Endothelial cell of umbilical vein (primary cell): Measurements from ENCODE around the gene CACNA2D2. TPM values are rescaled to one million over a fixed set of nuclear protein-coding genes. Genes with fewer than 3 reads are reported as not detected.

Experiments used
- BruUV-seq: library from RNA; stranded (reverse); fragments of 400-500 nt; replicated peaks from 2 replicates; lab custom pipeline; 2021; lab: Mats Ljungman, UMichigan
- CTCF ChIA-PET: fragments of 300-600, 350-600 bp; sonication (Branson Sonifier 250); formaldehyde crosslinking; loops from one replicate; lab custom pipeline; 2021; ENCODE audit warnings: antibody characterized with exemption, inconsistent platforms; lab: Charles Lee
- POLR2A ChIA-PET: fragments of 300-600, 350-600 bp; sonication (Branson Sonifier 250); formaldehyde crosslinking; loops from one replicate; lab custom pipeline; 2021; ENCODE audit warnings: antibody characterized with exemption, inconsistent platforms; lab: Charles Lee
- DNase-seq: peaks from one replicate; pipeline ENCODE4 v3.0.0-alpha.2; 2011; ENCODE audit warnings: low read depth, low spot score
- FAIRE-seq: peaks from 2 replicates; lab custom pipeline; 2011; peaks lifted over from hg19 to GRCh38; lab: Jason Lieb, UNC
- H2AFZ ChIP-seq: 2 replicates; pipeline ENCODE4 v1.6.0; 2012; ENCODE audit warnings: low read depth, low read length, control low read depth, inconsistent platforms
- H3K27ac ChIP-seq: 2 replicates; pipeline ENCODE4 v1.5.1; 2011; ENCODE audit warnings: low read depth, mild to moderate bottlenecking, control low read depth, low read length, moderate library complexity; ENCODE audit not compliant: insufficient read depth
- H3K27me3 ChIP-seq, 2 experiments: 2 replicates each; pipeline versions ENCODE4 v1.6.0 to v1.6.1; 2011; ENCODE audit warnings: low read length in 2 of 2, mixed read lengths in 1 of 2; ENCODE audit not compliant: control insufficient read depth in 2 of 2, insufficient read depth in 2 of 2
- H3K36me3 ChIP-seq, 2 experiments: 2 replicates in 1 of 2; 3 replicates in 1 of 2; pipeline ENCODE4 v1.5.1; 2011; ENCODE audit warnings: low read length in 2 of 2, mild to moderate bottlenecking in 1 of 2, moderate library complexity in 1 of 2; ENCODE audit not compliant: control insufficient read depth in 2 of 2, insufficient read depth in 2 of 2; ENCODE audit errors: extremely low read depth in 1 of 2
- H3K4me1 ChIP-seq: 3 replicates; pipeline ENCODE4 v1.5.1; 2011; ENCODE audit warnings: mild to moderate bottlenecking, low read length; ENCODE audit not compliant: control insufficient read depth, insufficient read depth; ENCODE audit errors: extremely low read depth
- H3K4me2 ChIP-seq: 2 replicates; pipeline ENCODE4 v1.6.1; 2011; ENCODE audit warnings: low read length, control low read depth, mixed read lengths; ENCODE audit not compliant: insufficient read depth
- H3K4me3 ChIP-seq, 3 experiments: fragments of 200-600 bp in 1 of 3; sonication (generic), shearing (Covaris generic) in 1 of 3; replicated peaks in 1 of 3; 2 replicates each; pipeline ENCODE4 v1.5.1; 2011 to 2016; ENCODE audit warnings: control low read depth in 3 of 3, low read length in 3 of 3, mild to moderate bottlenecking in 2 of 3, inconsistent platforms in 1 of 3, low read depth in 1 of 3, moderate library complexity in 1 of 3; ENCODE audit not compliant: insufficient read depth in 1 of 3
- H3K79me2 ChIP-seq: 2 replicates; pipeline ENCODE4 v1.6.0; 2012; ENCODE audit warnings: low read length, inconsistent platforms; ENCODE audit not compliant: control insufficient read depth, insufficient read depth
- H3K9ac ChIP-seq: replicated peaks from 2 replicates; pipeline ENCODE3; 2011; ENCODE audit warnings: low read length, control low read depth; ENCODE audit not compliant: insufficient read depth; ENCODE audit errors: extremely low read depth
- H3K9me1 ChIP-seq: replicated peaks from 3 replicates; pipeline ENCODE4 v1.6.0; 2011; ENCODE audit warnings: mild to moderate bottlenecking, low read length; ENCODE audit not compliant: control insufficient read depth, insufficient read depth; ENCODE audit errors: extremely low read depth
- H3K9me3 ChIP-seq: replicated peaks from 2 replicates; pipeline ENCODE4 v1.5.1; 2012; ENCODE audit warnings: low read length, inconsistent platforms; ENCODE audit not compliant: control insufficient read depth, insufficient read depth
- H4K20me1 ChIP-seq: replicated peaks from 2 replicates; pipeline ENCODE3; 2011; ENCODE audit warnings: mild to moderate bottlenecking, low read length; ENCODE audit not compliant: control insufficient read depth, insufficient read depth; ENCODE audit errors: extremely low read depth
- EZH2 ChIP-seq: IDR thresholded peaks from 2 replicates; pipeline ENCODE4 v1.6.1; 2012; ENCODE audit warnings: borderline replicate concordance, low read depth, mild to moderate bottlenecking, moderate library complexity, low read length, inconsistent platforms; ENCODE audit not compliant: severe bottlenecking
- FOS ChIP-seq: IDR thresholded peaks from 2 replicates; pipeline ENCODE4 v1.6.1; 2011; ENCODE audit warnings: mild to moderate bottlenecking, low read length, moderate library complexity, borderline replicate concordance; ENCODE audit not compliant: insufficient read depth
- GATA2 ChIP-seq: IDR thresholded peaks from 2 replicates; pipeline ENCODE4 v1.7.0; 2011; ENCODE audit warnings: low read depth, mild to moderate bottlenecking, moderate library complexity, mixed read lengths, low read length; ENCODE audit not compliant: insufficient read length, insufficient read depth
- JUN ChIP-seq: IDR thresholded peaks from 2 replicates; pipeline ENCODE4 v1.6.1; 2011; ENCODE audit warnings: borderline replicate concordance, low read depth; ENCODE audit not compliant: insufficient read length, insufficient read depth
- MAX ChIP-seq: IDR thresholded peaks from 2 replicates; pipeline ENCODE4 v1.6.1; 2011; ENCODE audit not compliant: insufficient read depth, insufficient read length
- MYC ChIP-seq: IDR thresholded peaks from one replicate; pipeline ENCODE4 v1.6.1; 2011; ENCODE audit warnings: mild to moderate bottlenecking, low read depth, low read length
- POLR2A ChIP-seq: IDR thresholded peaks from 2 replicates; pipeline ENCODE4 v1.6.1; 2012; ENCODE audit warnings: low read depth, mild to moderate bottlenecking, control low read depth, low read length
- POLR2AphosphoS5 ChIP-seq: IDR thresholded peaks from 2 replicates; pipeline ENCODE4 v1.6.1; 2012; ENCODE audit warnings: low read depth, mild to moderate bottlenecking, control low read depth, low read length, moderate library complexity; ENCODE audit not compliant: insufficient read depth
- dilution Hi-C: fragments of 300-500 bp; cut with MboI; formaldehyde crosslinking; loops from one replicate; pipeline ENCODE4 v1.15.0; 2019; ENCODE audit warnings: low sequenced_read_pairs; ENCODE audit not compliant: extremely low pct_ligation_motif_present
- intact Hi-C: fragments of 100-400 bp; cut with micrococcal nuclease; formaldehyde crosslinking; loops from one replicate; pipeline ENCODE4 v1.10.0; 2022
- polyA plus RNA-seq, 4 experiments: library from polyadenylated mRNA; depleted of rRNA in 3 of 4; stranded (reverse) in 3 of 4; unstranded in 1 of 4; fragments of >200 nt; gene quantifications; 2 replicates each; pipeline versions ENCODE4 v1.2.1 to v1.2.3, GENCODE V29; 2011 to 2012; ENCODE audit warnings: missing spikeins in 1 of 4
- total RNA-seq: library from RNA; stranded (reverse); gene quantifications from 2 replicates; pipeline ENCODE4 v1.2.3, GENCODE V29; 2021
- TF ChIP-seq, protein P1 (sequence below), 2 donors: IDR thresholded peaks; 1 replicate in 1 of 2; 2 replicates in 1 of 2; pipeline ENCODE4 v1.5.1; 2011; ENCODE audit warnings: low read length in 2 of 2, mild to moderate bottlenecking in 2 of 2, moderate library complexity in 2 of 2, control low read depth in 1 of 2, inconsistent platforms in 1 of 2, low read depth in 1 of 2; ENCODE audit not compliant: insufficient read depth in 1 of 2; ENCODE audit errors: extremely low read depth in 1 of 2

The CACNA2D2 gene
- total and polyA plus RNA-seq, 2 donors (not counting 3 experiments of a cell fraction or from before 2014, with no cell fraction given): 0.15 TPM; not detected in 1

GRCh38 chr3:50352781-50353180 is 150.7 kb downstream of the CACNA2D2 start:
- Histone ChIP-seq H3K27ac (no peak overlapping the region), H3K4me1 (peaks cover 36% of the 10 kb centered on the region), H3K27me3 (no peaks in the 10 kb centered on the region), H3K4me2 (no peak overlapping the region), H3K4me3 (no peak overlapping the region), H4K20me1 (peaks cover 6% of the 10 kb centered on the region), H3K36me3 (peaks cover 8 to 31% of the 10 kb centered on the region in 2 experiments), H2AFZ (no peak overlapping the region), H3K9me1 (no peaks in the 10 kb centered on the region), H3K79me2 (peaks cover 29% of the 10 kb centered on the region), H3K9ac (no peak overlapping the region), H3K9me3 (no peaks in the 10 kb centered on the region)
- DNase-seq (no peak), FAIRE-seq (peak; percentile 47)
- POLR2A ChIA-PET: interaction anchor here (0.7 kb wide), 1 partner anchor 134 kb away, joined by 6 read pairs; no protein-coding TSS in a partner anchor
- dilution Hi-C loops (no loop called here), intact Hi-C loops (no loop called here)
- no TSS peak for BruUV-seq
- CTCF ChIA-PET: interaction anchor here (1.0 to 2.5 kb wide), 5 partner anchors 9 to 190 kb away, joined by 3 to 11 read pairs (median 4); partner anchors contain the start of genes RASSF1 and TUSC2
- TF ChIP-seq, protein P1, sequence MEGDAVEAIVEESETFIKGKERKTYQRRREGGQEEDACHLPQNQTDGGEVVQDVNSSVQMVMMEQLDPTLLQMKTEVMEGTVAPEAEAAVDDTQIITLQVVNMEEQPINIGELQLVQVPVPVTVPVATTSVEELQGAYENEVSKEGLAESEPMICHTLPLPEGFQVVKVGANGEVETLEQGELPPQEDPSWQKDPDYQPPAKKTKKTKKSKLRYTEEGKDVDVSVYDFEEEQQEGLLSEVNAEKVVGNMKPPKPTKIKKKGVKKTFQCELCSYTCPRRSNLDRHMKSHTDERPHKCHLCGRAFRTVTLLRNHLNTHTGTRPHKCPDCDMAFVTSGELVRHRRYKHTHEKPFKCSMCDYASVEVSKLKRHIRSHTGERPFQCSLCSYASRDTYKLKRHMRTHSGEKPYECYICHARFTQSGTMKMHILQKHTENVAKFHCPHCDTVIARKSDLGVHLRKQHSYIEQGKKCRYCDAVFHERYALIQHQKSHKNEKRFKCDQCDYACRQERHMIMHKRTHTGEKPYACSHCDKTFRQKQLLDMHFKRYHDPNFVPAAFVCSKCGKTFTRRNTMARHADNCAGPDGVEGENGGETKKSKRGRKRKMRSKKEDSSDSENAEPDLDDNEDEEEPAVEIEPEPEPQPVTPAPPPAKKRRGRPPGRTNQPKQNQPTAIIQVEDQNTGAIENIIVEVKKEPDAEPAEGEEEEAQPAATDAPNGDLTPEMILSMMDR (IDR thresholded peaks at IDR 0.05; ENCODE audit: extremely low read depth in 1 of 2, insufficient read depth in 1 of 2, low read depth in 1 of 2, low read length in 2 of 2): peak; percentile 6 to 24
- TF ChIP-seq GATA2: no peak

GRCh38 chr3:50351323-50351697 is 152.1 kb downstream of the CACNA2D2 start:
- dilution Hi-C loops (no loop called here), intact Hi-C loops (loop anchor here (1.0 kb wide), 1 partner anchor 8 kb away; the partner anchor contains the start of gene TMEM115)
- peaks cover 14% of the 10 kb centered on the region for H3K79me2 ChIP-seq
- peak overlapping the region; percentile 60 for H3K4me2 ChIP-seq
- ChIA-PET POLR2A (no interaction called here), CTCF (interaction anchor here (1.3 to 7.7 kb wide), 7 partner anchors 9 to 198 kb away, joined by 4 to 165 read pairs (median 5); partner anchors contain the start of gene TMEM115)
- DNase-seq (no peak), FAIRE-seq (no peak)
- H3K9ac ChIP-seq: no peak overlapping the region
- H3K9me1 ChIP-seq: no peaks in the 10 kb centered on the region
- H3K4me1 ChIP-seq: peaks cover 21% of the 10 kb centered on the region
- peaks cover 8 to 29% of the 10 kb centered on the region in 2 experiments for H3K36me3 ChIP-seq
- H3K9me3 ChIP-seq: no peaks in the 10 kb centered on the region
- peak overlapping the region in 2 of 3 experiments; percentile 40 to 77 for H3K4me3 ChIP-seq
- peaks cover 3% of the 10 kb centered on the region for H4K20me1 ChIP-seq
- BruUV-seq: TSS peak; percentile 65
- H3K27me3 ChIP-seq: no peaks in the 10 kb centered on the region
- no peak overlapping the region for H3K27ac ChIP-seq
- no peak overlapping the region for H2AFZ ChIP-seq
- TF ChIP-seq JUN (no peak), GATA2 (no peak), FOS (no peak), POLR2A (no peak), MYC (no peak), EZH2 (no peak), POLR2AphosphoS5 (no peak), MAX (no peak)
- TF ChIP-seq, protein P1 (IDR thresholded peaks at IDR 0.05; ENCODE audit: extremely low read depth in 1 of 2, insufficient read depth in 1 of 2, low read depth in 1 of 2, low read length in 2 of 2): no peak
